Measurements from ENCODE around the gene HSPBP1.

Gene HSPBP1

GRCh38 chr19:55229145-55229788 lies 50.6 kb downstream of the HSPBP1 start:
- Histone ChIP-seq H2BK15ac (replicated peaks; ENCODE audit: low read depth) (no peak overlapping the region), H2BK5ac (ENCODE audit: low read length) (no peak overlapping the region), H4K5ac (ENCODE audit: low read length) (no peak overlapping the region), H3K56ac (ENCODE audit: low read length) (no peak overlapping the region), H3K4me2 (ENCODE audit: low read length) (no peak overlapping the region), H3K9ac (ENCODE audit: low read length) (no peak overlapping the region), H4K8ac (ENCODE audit: low read depth, low read length) (no peak overlapping the region), H3K79me2 (ENCODE audit: control insufficient read depth, insufficient read depth, low read length) (no peaks in the 10 kb centered on the region), H3K36me3 (ENCODE audit: control insufficient read depth, insufficient read depth, low read length) (peaks cover 14% of the 10 kb centered on the region), H3K18ac (ENCODE audit: low read length) (no peak overlapping the region), H3K4me1 (ENCODE audit: control insufficient read depth, low read depth, low read length) (no peaks in the 10 kb centered on the region), H3K4me3 (ENCODE audit: low read length) (no peak overlapping the region), H3K23ac (ENCODE audit: low read length) (no peak overlapping the region), H3K4ac (ENCODE audit: low read depth, low read length) (no peak overlapping the region), H2BK120ac (ENCODE audit: low read depth, low read length) (no peak overlapping the region), H2AK5ac (ENCODE audit: low read length) (no peak overlapping the region), H3K79me1 (ENCODE audit: low read length) (no peaks in the 10 kb centered on the region), H3K27ac (ENCODE audit: low read depth, low read length) (no peak overlapping the region), H3K27me3 (ENCODE audit: insufficient read depth, low read length, poor library complexity) (no peaks in the 10 kb centered on the region)
- WGBS (ENCODE audit: extremely low coverage, insufficient coverage, low lambda C conversion rate) = no CpG with 5 or more reads among the region's 18 CpGs
- no peak for DNase-seq

- no peak within 1 kb of the TSS for H2BK120ac ChIP-seq (ENCODE audit: low read depth, low read length)
- H3K36me3 ChIP-seq (ENCODE audit: control insufficient read depth, insufficient read depth, low read length) = peaks cover 14% of the 10 kb centered on the region
- no peak for DNase-seq
- H3K27me3 ChIP-seq (ENCODE audit: insufficient read depth, low read length, poor library complexity) = no peaks in the 10 kb centered on the region
- no peaks in the 10 kb centered on the region for H3K79me2 ChIP-seq (ENCODE audit: control insufficient read depth, insufficient read depth, low read length)
- no peak within 1 kb of the TSS for H2BK5ac ChIP-seq (ENCODE audit: low read length)
- no peak within 1 kb of the TSS for H3K4me3 ChIP-seq (ENCODE audit: low read length)
- H3K56ac ChIP-seq (ENCODE audit: low read length) = no peak within 1 kb of the TSS
- no peak within 1 kb of the TSS for H3K18ac ChIP-seq (ENCODE audit: low read length)
- no peaks in the 10 kb centered on the region for H3K79me1 ChIP-seq (ENCODE audit: low read length)
- H3K27ac ChIP-seq (ENCODE audit: low read depth, low read length) = no peak within 1 kb of the TSS
- no peak within 1 kb of the TSS for H3K4me2 ChIP-seq (ENCODE audit: low read length)
- H2AK5ac ChIP-seq (ENCODE audit: low read length) = no peak within 1 kb of the TSS
- no peak within 1 kb of the TSS for H3K9ac ChIP-seq (ENCODE audit: low read length)
- no peak within 1 kb of the TSS for H2BK15ac ChIP-seq (replicated peaks; ENCODE audit: low read depth)
- H3K4ac ChIP-seq (ENCODE audit: low read depth, low read length) = no peak within 1 kb of the TSS
- no CpG with 5 or more reads among the region's 12 CpGs for WGBS (ENCODE audit: extremely low coverage, insufficient coverage, low lambda C conversion rate)
- H3K23ac ChIP-seq (ENCODE audit: low read length) = no peak within 1 kb of the TSS
- H3K4me1 ChIP-seq (ENCODE audit: control insufficient read depth, low read depth, low read length) = no peaks in the 10 kb centered on the region
- H4K8ac ChIP-seq (ENCODE audit: low read depth, low read length) = no peak within 1 kb of the TSS
- no peak within 1 kb of the TSS for H4K5ac ChIP-seq (ENCODE audit: low read length)
Measured at GRCh38 chr19:55228403-55229031, 51.4 kb downstream of the HSPBP1 start, which contains the start of gene TMEM86B. Gene TMEM86B, minus strand, starts transcription at chr19:55228763. Its CDS starts 22 bp downstream, at chr19:55228741.

- H3K18ac ChIP-seq (ENCODE audit: low read length) = no peak overlapping the region
- H3K56ac ChIP-seq (ENCODE audit: low read length) = no peak overlapping the region
- H3K79me1 ChIP-seq (ENCODE audit: low read length) = no peaks in the 10 kb centered on the region
- H3K36me3 ChIP-seq (ENCODE audit: control insufficient read depth, insufficient read depth, low read length) = peaks cover 14% of the 10 kb centered on the region
- H4K8ac ChIP-seq (ENCODE audit: low read depth, low read length) = no peak overlapping the region
- H2BK15ac ChIP-seq (replicated peaks; ENCODE audit: low read depth) = no peak overlapping the region
- no peak for DNase-seq
- WGBS (ENCODE audit: extremely low coverage, insufficient coverage, low lambda C conversion rate) = no CpG with 5 or more reads among the region's 17 CpGs
- no peaks in the 10 kb centered on the region for H3K79me2 ChIP-seq (ENCODE audit: control insufficient read depth, insufficient read depth, low read length)
- H4K5ac ChIP-seq (ENCODE audit: low read length) = no peak overlapping the region
- no peak overlapping the region for H2AK5ac ChIP-seq (ENCODE audit: low read length)
- H3K4me1 ChIP-seq (ENCODE audit: control insufficient read depth, low read depth, low read length) = no peaks in the 10 kb centered on the region
- no peak overlapping the region for H3K4ac ChIP-seq (ENCODE audit: low read depth, low read length)
- H3K4me3 ChIP-seq (ENCODE audit: low read length) = no peak overlapping the region
- H2BK120ac ChIP-seq (ENCODE audit: low read depth, low read length) = no peak overlapping the region
- H3K27me3 ChIP-seq (ENCODE audit: insufficient read depth, low read length, poor library complexity) = no peaks in the 10 kb centered on the region
- no peak overlapping the region for H3K4me2 ChIP-seq (ENCODE audit: low read length)
- no peak overlapping the region for H3K27ac ChIP-seq (ENCODE audit: low read depth, low read length)
- no peak overlapping the region for H3K9ac ChIP-seq (ENCODE audit: low read length)
- H2BK5ac ChIP-seq (ENCODE audit: low read length) = no peak overlapping the region
- H3K23ac ChIP-seq (ENCODE audit: low read length) = no peak overlapping the region
Measured at GRCh38 chr19:55228015-55228391, 51.9 kb downstream of the HSPBP1 start.

- Histone ChIP-seq H3K79me1 (ENCODE audit: low read length) (no peaks in the 10 kb centered on the region), H3K18ac (ENCODE audit: low read length) (no peak overlapping the region), H3K4me3 (ENCODE audit: low read length) (no peak overlapping the region), H4K5ac (ENCODE audit: low read length) (no peak overlapping the region), H3K9ac (ENCODE audit: low read length) (no peak overlapping the region), H3K36me3 (ENCODE audit: control insufficient read depth, insufficient read depth, low read length) (peaks cover 12% of the 10 kb centered on the region), H3K4ac (ENCODE audit: low read depth, low read length) (no peak overlapping the region), H3K79me2 (ENCODE audit: control insufficient read depth, insufficient read depth, low read length) (no peaks in the 10 kb centered on the region), H2BK120ac (ENCODE audit: low read depth, low read length) (no peak overlapping the region), H2AK5ac (ENCODE audit: low read length) (no peak overlapping the region), H3K56ac (ENCODE audit: low read length) (no peak overlapping the region), H3K23ac (ENCODE audit: low read length) (no peak overlapping the region), H3K4me2 (ENCODE audit: low read length) (no peak overlapping the region), H4K8ac (ENCODE audit: low read depth, low read length) (no peak overlapping the region), H2BK5ac (ENCODE audit: low read length) (no peak overlapping the region), H3K27me3 (ENCODE audit: insufficient read depth, low read length, poor library complexity) (no peaks in the 10 kb centered on the region), H3K27ac (ENCODE audit: low read depth, low read length) (no peak overlapping the region), H3K4me1 (ENCODE audit: control insufficient read depth, low read depth, low read length) (no peaks in the 10 kb centered on the region), H2BK15ac (replicated peaks; ENCODE audit: low read depth) (no peak overlapping the region)
- no CpG with 5 or more reads among the region's 25 CpGs for WGBS (ENCODE audit: extremely low coverage, insufficient coverage, low lambda C conversion rate)
- DNase-seq = no peak
Measured at GRCh38 chr19:55227241-55228014, 52.5 kb downstream of the HSPBP1 start.

GRCh38 chr19:55226788-55227187 lies 53.1 kb downstream of the HSPBP1 start:
- Histone ChIP-seq H3K4me3 (ENCODE audit: low read length) (no peak overlapping the region), H3K4me2 (ENCODE audit: low read length) (no peak overlapping the region), H3K27ac (ENCODE audit: low read depth, low read length) (no peak overlapping the region), H3K4me1 (ENCODE audit: control insufficient read depth, low read depth, low read length) (no peaks in the 10 kb centered on the region), H3K4ac (ENCODE audit: low read depth, low read length) (no peak overlapping the region), H2BK15ac (replicated peaks; ENCODE audit: low read depth) (no peak overlapping the region), H3K23ac (ENCODE audit: low read length) (no peak overlapping the region), H2BK120ac (ENCODE audit: low read depth, low read length) (no peak overlapping the region), H3K36me3 (ENCODE audit: control insufficient read depth, insufficient read depth, low read length) (peaks cover 10% of the 10 kb centered on the region), H3K56ac (ENCODE audit: low read length) (no peak overlapping the region), H3K79me1 (ENCODE audit: low read length) (no peaks in the 10 kb centered on the region), H4K8ac (ENCODE audit: low read depth, low read length) (no peak overlapping the region), H3K79me2 (ENCODE audit: control insufficient read depth, insufficient read depth, low read length) (no peaks in the 10 kb centered on the region), H3K18ac (ENCODE audit: low read length) (no peak overlapping the region), H2BK5ac (ENCODE audit: low read length) (no peak overlapping the region), H3K9ac (ENCODE audit: low read length) (no peak overlapping the region), H4K5ac (ENCODE audit: low read length) (no peak overlapping the region), H2AK5ac (ENCODE audit: low read length) (no peak overlapping the region), H3K27me3 (ENCODE audit: insufficient read depth, low read length, poor library complexity) (no peaks in the 10 kb centered on the region)
- no CpG with 5 or more reads among the region's 18 CpGs for WGBS (ENCODE audit: extremely low coverage, insufficient coverage, low lambda C conversion rate)
- DNase-seq = no peak

Data from mesendoderm (in vitro differentiated cells).